NCI-H2081 treated with DMSO at 0.1 percent for 48 hours (cell line): ENCODE data around the gene YARS1.

Experiments
- DNase-seq: peaks from one replicate; lab custom pipeline; 2025; lab: John Stamatoyannopoulos, UW

The YARS1 gene

GRCh38 chr1:32779242-32779641 lies 37.9 kb downstream of the YARS1 start:
- no peak for DNase-seq

DNA sequence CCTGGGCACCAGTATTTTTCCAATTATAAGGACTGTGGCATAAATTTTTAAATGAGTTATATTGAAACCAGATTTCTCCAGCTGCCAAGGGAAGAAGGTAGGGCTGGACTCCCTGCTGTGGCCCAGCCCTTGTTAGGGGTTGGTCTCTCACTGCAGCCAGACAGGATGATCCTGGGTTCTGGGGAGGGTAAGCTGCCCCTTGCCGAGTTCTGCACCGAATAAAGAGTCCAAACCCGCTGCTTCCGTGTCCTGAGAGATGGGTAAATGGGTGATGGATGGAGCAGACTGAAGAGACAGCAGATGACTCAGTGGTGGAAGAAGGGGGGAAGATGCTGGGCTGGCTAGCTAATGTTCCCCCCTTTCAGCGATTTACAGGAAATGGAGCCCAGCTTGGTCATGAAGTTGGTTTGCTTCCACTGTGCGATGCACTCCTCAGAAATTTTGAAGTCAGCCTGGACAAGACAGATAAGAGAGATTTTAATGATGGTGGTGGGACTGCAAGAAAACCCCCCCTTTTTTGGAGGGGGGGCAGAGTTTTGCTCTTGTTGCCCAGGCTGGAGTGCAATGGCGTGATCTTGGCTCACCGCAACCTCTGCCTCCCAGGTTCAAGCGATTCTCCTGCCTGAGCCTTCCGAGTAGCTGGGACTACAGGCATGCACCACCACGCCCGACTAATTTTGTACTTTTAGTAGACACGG lies 41.4 kb downstream of the YARS1 start:
- DNase-seq, result no peak

DNA sequence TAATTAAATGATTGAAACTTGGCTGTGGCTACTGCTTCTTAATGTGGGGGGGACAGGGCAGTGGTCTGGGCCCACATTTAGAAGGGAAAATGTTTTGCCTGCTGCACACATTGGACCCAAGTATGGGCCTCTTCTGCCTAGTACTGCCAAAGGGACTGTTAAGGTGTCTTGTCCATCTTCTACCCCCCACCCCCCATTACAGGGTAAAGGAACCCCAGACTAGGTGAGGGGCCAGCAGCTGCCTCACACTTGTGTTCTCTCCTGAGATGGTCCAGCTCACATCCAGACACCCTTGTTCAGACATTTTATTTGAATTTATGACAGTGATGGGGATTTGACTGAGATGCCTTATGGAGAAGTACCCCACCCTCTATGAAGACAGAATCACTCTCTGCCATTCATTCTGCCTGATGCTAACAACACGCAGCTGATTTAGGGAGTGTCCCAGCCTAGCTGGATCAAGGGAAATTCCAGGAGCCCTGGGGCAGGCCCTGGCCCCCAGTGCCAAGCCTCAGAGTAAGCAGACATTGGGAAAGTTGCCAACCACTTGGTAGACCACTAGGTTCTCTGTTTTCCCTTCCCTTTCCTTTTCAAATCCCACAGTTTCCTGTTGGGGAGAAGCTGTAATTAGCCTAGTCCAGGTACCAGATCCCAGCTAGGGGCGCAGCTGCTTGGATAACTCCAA lies 42.1 kb downstream of the YARS1 start:
- peak; percentile 16 for DNase-seq

DNA sequence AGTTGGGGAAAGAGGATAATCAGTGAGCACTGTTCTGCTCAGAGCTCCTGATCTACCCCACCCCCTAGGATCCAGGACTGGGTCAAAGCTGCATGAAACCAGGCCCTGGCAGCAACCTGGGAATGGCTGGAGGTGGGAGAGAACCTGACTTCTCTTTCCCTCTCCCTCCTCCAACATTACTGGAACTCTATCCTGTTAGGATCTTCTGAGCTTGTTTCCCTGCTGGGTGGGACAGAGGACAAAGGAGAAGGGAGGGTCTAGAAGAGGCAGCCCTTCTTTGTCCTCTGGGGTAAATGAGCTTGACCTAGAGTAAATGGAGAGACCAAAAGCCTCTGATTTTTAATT lies 42.7 kb downstream of the YARS1 start:
- no peak for DNase-seq

- no peak for DNase-seq
These were observed 43.2 kb downstream of the YARS1 start for GRCh38 chr1:32773764-32774463.

DNA sequence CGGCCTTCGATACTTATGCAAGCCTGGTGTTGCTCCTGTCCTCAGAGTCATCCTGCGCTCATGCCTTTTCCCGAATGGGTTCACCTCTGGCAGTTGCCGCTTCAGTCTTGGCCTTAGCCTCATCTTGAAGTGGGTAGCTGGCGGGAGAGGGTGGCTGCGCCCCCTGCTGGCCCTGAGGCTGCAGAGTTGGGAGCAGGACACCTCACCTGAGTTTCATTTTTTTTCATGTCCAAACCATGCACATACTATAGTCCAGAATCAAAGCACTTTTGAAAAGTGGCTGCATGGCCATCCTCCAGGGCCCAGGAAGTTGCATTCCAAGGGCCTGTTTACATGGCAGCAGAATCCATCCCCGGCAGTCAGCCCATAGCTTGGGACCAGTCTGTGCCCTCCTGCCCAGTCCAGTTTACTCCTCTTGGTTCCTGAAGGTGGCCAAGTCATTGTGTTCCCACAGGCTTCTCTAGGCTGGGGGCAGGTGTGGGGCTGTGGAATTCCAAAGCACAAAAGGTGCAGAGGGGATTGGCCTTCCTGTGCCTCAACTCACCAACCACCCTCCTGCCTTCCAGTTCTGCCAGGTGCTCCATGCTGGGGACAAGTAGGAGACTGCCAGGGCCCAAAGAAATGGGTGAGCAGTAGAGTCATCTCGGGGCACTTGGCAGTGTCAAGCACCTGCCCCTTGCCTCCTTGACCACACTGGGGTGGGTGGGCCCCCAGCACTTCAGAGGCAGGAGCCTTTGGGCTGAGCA lies 44.0 kb downstream of the YARS1 start:
- peak; percentile 22 for DNase-seq

GRCh38 chr1:32772281-32773017 lies 44.7 kb downstream of the YARS1 start:
- DNase-seq, result no peak

GRCh38 chr1:32771561-32772280 lies 45.4 kb downstream of the YARS1 start:
- DNase-seq, result no peak

DNA sequence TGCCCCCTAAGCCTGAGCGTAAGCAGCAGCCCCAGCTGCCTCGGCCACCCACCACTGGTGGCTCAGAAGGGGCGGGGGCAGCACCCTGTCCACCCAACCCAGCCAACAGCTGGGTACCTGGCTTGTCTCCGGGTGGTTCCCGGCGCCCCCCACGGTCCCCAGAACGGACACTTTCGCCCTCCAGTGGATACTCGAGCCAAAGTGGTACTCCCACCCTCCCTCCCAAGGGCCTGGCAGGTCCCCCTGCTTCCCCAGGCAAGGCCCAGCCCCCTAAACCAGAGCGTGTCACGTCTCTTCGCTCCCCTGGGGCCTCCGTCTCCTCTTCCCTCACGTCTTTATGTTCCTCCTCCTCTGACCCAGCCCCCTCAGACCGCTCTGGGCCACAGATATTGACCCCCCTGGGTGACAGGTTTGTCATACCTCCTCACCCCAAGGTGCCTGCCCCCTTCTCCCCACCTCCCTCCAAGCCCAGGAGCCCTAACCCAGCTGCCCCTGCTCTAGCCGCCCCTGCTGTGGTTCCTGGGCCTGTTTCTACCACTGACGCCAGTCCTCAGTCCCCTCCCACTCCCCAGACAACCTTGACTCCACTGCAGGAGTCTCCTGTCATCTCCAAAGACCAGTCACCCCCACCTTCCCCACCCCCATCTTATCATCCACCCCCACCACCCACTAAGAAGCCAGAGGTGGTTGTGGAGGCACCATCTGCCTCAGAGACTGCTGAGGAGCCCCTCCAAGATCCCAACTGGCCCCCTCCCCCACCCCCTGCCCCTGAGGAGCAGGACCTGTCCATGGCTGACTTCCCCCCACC lies 46.2 kb downstream of the YARS1 start:
- DNase-seq, result no peak

DNA sequence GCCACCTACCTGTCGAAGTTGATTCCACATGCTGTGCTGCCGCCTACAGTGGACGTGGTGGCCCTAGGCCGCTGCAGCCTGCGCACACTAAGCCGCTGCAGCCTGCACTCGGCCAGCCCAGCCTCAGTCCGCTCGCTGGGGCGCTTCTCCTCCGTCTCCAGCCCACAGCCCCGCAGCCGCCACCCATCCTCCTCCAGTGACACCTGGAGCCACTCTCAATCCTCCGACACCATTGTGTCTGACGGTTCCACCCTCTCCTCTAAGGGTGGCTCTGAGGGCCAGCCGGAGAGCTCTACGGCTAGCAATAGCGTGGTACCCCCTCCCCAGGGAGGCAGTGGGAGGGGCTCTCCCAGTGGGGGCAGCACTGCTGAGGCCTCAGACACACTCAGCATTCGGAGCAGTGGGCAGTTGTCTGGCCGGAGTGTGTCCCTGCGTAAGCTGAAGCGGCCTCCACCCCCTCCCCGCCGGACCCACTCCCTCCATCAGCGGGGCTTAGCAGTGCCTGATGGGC lies 46.9 kb downstream of the YARS1 start:
- no peak for DNase-seq

DNA sequence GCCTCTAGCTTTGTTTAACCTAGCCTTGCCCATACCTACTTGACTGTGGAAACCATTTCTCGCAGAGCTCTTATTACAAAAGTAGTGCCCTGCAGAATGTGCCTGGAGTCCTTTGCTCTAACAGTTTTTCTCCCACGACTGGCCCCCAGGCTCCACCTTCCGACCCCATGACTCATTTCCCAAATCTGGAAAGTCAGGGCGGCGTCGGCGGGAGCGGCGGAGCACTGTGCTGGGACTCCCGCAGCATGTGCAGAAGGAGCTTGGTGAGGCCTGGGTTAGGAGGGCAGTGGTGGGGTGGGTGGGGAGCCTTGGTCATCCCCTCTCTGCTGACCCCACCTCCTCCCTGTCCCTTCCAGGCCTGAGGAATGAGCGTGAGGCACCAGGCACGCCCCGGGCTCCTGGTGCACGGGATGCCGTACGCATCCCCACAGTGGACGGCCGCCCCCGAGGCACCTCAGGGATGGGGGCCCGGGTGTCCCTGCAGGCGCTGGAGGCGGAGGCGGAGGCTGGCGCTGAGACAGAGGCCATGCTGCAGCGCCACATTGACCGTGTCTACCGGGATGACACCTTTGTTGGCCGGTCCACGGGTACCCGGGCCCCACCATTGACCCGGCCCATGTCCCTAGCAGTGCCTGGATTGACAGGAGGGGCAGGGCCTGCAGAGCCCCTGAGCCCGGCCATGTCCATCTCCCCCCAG lies 47.5 kb downstream of the YARS1 start:
- DNase-seq, result no peak

- no peak for DNase-seq
These were observed 48.9 kb downstream of the YARS1 start for GRCh38 chr1:32768110-32768850.

DNA sequence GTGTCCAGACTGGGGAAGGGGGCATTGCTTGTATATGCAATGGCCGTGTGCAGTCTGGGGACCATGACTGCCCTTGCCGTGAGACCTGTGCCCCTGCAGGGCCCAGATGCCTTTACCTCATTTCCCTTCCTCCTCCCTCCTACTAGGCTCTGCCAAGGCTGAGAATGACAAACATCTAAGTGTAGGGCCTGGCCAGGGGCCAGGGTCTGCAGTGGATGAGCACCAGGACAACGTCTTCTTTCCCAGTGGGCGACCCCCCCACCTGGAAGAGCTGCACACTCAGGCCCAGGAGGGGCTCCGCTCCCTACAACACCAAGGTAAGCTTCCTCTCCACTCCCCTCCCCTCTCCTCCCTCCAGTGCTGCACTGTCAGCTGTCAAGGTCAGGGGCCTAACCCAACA lies 49.5 kb downstream of the YARS1 start:
- DNase-seq, result no peak

GRCh38 chr1:32767156-32767555 lies 50.0 kb downstream of the YARS1 start:
- DNase-seq, result no peak

GRCh38 chr1:32766328-32766972 lies 50.7 kb downstream of the YARS1 start:
- no peak for DNase-seq

- DNase-seq, result no peak
These were observed 51.4 kb downstream of the YARS1 start for GRCh38 chr1:32765570-32766327.

DNA sequence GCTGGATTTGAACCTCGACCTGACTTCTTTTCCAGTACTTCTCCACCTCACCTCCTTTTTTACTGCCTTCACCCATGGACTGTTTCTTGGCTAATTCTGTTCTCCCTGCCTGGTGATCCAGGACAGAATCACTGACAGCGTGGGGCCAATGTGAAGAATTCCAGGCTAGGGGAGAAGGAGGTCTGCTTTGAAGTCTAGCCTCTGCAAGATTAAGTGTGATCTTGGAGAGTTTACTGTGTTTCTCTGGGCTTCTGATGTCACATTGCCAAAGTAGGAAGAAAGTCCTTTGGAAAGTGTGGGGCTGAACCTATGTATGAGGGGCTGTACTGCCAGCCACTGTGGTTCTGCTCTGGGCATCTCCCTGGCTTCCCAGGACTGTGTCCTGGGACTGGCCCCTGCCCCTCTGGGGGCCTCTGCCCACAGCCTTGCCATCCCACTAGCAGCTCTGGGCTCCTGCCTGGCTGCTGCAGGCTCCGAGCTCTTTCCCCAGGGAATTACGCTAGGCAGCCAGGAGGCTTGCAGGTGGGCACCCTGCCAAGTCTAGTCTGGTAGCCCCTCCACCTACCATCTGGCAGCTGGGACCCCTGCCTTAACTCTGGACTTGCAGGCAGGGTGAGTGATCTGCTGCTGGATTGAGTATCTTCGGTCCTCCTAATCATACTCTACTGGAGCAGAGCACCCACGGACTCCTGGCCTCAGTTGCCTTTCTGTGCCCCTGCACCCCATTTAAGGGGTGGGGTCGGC lies 52.2 kb downstream of the YARS1 start:
- DNase-seq, result no peak
